Fibroblast of skin of abdomen (primary cell): ENCODE results near the gene ELL.

Source experiments
- DNase-seq: peaks from one replicate; pipeline ENCODE4 v3.0.0-alpha.2; 2013

The ELL gene

DNA sequence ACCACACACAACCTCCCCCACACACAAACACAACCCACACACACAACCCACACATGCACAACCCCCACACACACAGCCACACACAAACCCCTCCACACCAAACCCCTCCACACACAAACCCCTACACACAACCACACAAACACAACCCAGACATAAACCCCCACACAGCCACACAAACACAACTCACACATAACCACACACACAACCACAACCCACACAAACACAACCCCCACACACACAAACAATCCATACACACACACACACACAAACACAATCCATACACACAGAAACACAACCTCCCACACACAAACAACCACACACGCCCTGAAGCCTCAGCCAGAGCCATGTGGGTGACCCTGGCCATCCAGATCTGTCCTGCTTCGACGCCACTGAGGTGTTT lies 53.9 kb downstream of the ELL start:
- DNase-seq, result no peak

GRCh38 chr19:18466354-18466753 lies 55.5 kb downstream of the ELL start:
- DNase-seq, result no peak

- no peak for DNase-seq
Measured at GRCh38 chr19:18465964-18466339, 55.9 kb downstream of the ELL start.

DNA sequence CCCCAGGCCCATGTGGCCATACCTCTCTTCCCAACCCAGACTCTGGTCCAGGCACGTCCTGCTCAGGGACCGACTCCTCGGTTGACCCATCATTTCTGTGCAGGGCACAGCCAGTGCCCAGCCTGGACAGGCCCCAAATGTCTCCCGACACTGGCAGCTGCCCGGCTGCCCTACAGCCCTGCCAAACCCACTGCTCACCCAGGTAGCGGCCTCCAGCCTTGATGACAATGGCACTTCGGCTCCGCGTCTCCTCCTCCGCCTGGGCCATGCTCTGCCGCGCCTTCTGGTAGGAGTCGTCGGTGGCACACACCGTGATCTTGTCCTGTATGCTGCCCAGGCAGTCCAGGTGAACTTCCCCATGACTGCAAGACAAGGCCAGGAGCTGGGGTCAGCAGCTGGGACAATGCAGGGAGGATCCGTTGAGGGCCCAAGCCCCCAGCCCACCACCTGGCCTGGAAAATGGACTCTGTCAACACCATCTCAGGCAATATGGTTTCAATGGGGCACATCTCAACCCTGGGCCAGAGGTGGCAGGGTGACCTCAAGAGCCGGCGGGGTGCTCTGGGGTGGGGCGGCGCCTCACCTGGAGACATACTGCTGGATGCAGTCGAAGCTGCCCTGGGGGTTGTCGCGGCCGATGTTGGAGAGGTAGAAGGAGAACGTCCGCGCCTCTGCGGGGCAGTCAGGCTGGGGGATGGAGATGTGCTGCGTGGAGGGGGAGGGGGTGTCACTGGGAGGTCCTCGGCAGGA lies 56.5 kb downstream of the ELL start:
- DNase-seq, result no peak

DNA sequence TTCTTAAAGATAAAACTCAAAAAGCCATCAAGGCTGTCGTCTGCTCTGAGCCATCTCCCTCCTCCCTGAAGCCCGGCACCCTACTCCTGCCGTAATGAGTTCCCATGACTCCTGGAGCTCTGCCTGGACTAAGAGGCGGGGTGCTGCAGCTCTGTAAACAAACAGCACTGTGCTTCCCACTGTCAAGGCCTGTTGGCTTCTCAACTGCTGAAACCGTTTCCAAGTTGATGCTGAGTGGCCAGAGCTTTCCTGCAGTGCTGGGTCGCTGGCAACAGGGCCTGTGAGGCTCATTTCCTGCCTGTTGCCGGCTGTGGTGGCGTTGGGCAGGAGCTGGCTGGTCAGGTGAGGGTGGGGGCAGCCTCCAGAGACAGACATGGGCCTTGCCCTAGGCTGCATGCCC lies 57.2 kb downstream of the ELL start:
- no peak for DNase-seq

- DNase-seq, result no peak
Measured at GRCh38 chr19:18461471-18461870, 60.4 kb downstream of the ELL start.

GRCh38 chr19:18460900-18461299 lies 61.0 kb downstream of the ELL start:
- DNase-seq, result no peak

DNA sequence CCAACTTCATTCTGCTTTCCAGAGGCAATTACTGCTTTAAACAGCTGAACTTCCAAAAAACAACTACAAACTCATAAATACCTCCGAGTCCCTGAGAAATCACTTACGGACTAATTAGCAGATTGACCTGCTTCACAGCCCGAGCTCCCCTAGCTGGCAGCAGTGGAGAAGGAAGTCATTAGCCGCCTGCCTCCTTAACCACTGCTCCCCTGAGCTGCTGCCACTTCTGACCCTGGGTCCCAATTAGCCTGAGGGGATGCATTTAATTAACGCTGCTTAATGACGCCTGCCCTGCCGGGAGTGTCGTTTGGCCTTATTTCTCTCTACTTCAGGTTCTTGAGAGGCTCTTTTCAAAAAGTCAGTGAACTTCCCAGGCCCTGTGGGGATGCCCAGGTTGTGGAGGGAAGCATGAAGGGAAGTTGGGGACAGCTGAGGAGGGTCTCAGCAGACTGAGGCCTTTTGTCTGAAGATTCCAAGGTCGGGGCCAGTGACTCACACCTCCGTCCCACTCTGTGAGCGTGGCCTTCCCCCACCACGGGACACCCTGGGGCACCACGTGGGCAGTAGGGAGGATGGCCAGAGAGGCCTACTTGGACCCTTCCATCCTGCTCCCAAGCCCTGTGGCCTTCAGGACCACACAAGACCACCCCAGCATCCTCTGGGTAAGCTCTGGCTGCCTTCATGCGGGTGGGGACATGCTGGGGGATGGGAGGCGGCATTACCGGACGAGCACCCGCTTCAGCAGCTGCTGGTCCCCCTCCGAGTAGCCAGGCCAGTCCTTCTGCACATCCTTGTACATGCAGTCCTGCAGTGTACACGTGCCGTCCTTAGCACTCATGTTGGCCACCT lies 64.2 kb downstream of the ELL start:
- no peak for DNase-seq

GRCh38 chr19:18456974-18457373 lies 64.9 kb downstream of the ELL start:
- no peak for DNase-seq

DNA sequence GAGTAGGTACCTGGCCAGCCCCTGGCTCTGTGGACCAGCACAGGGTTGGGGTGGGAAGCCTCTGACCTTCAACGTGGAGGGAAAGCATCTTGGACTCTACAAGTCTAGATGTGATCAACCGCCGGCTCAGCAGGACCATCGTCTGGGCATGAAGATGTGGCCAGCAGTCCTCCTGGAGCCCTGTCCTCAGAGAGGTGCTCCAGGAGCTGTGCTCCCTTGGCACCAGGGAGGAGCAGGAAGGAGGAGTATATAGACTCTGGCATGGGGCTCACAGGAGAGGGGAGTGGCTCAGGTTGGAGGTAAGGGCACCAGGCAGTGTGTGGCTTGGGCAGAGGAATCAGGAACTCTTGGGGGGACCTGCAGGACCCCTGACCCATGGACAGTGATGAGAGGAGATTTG lies 65.6 kb downstream of the ELL start:
- no peak for DNase-seq

- DNase-seq, result no peak
Measured at GRCh38 chr19:18453269-18454024, 68.4 kb downstream of the ELL start.

- no peak for DNase-seq
Measured at GRCh38 chr19:18452386-18452785, 69.5 kb downstream of the ELL start.

DNA sequence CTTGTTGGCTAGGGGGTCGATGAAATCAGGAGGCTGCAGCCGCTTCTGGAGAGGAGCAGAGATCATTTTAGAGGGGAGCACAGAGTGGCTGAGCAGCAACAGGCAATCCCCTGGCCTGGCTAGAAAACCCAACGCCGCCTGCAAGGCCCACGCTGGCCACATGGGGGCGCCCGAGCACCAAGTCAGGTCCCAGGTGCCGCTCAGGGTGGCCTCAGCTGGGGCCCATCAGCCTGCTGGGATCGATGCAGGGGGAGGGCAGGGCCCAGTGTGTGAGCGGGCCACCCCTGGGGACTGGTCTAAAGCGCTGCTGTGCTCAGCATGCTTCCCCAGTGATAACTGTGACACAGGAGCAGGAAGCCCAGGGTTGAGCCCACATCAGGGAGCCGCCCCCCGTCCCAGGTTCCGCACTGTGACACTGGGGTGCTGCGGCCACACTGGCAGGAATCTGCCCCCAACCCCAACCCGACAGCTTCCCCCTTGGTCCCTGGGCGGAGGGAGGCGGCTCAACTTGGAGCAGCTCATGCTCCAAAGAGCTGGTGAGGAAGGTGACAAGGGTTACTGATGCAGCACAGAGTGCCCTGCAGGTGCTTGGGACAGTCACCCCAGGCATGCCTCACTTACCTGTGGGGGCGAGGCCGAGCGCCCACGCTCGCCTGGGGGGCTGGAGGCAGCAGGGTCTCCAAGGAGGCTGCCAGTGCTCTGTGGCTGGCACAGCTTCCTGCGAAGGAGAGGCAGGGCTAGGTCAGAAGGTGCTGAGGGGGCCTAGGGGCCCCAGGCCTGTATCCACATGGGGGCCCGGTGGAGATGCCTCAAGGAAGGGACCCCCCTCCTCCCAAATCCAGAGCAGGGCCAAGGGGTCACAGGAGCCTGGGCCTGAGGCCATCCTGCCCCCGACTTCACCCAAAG lies 70.7 kb downstream of the ELL start:
- peak; percentile 71 for DNase-seq

DNA sequence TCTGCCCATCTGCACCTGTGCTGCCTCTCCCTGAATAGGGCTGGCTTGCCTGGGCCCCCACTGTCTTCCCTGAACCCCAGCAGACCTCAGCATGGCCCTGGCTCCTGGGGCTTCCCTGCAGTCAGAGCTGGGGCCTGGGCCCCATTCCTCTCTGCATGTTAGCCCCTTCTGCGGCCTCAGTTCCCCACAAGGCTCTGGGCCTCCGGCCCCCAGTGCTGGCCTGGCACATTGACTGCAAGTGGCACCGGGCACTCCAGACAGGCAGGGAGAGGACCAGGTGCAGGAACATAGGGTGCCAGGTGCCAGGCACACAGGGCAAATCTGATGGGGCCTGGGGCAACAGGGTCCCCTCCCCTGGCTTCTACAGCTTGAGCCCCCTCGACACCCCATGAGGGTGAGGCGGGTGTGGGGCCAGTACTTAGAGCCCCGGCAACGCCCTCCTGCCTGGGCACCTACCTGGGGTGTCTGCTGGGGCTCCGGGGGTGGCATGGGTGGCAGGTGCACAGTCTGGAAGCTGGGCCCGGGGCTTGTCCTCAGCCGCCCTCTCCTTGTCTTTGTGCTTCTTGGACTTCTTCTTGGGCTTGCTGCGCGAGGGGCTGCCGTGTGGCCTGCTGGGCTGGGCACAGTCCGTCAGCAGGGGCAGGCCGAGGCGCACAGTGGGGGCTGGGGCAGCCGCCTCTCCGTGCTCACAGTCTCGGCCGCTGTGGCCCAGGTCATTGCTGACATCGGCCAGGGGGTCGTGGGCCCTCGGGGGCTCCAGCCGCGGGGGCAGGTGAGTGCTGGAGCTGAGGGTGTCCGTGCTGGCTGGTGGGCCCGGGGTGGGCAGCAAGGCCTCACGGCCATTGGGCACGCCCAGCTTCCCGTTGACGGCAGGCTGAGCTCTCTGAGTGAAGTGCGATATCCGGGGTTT lies 71.6 kb downstream of the ELL start:
- no peak for DNase-seq

DNA sequence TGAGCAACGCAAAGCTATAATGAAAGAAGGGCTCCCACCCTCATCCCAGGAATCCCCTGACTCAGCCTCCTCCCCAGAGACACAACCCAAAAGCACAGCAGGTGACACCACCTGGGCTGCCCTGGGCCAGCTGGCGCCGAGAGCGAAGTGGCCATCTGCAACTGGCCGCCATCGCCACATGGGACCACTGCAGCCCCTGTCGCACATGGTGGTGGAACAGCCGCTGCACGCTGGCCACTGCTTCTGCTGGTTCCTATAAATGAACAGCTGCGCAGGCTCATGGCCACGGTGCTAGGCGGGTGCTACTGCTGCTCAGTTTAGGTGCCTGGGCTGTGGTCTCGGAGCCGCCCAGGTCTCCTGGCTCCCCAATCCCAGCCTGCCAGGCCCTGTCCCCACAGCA lies 72.3 kb downstream of the ELL start:
- no peak for DNase-seq

GRCh38 chr19:18446811-18447359 lies 75.0 kb downstream of the ELL start:
- no peak for DNase-seq

GRCh38 chr19:18446145-18446810 lies 75.6 kb downstream of the ELL start:
- DNase-seq, result no peak

DNA sequence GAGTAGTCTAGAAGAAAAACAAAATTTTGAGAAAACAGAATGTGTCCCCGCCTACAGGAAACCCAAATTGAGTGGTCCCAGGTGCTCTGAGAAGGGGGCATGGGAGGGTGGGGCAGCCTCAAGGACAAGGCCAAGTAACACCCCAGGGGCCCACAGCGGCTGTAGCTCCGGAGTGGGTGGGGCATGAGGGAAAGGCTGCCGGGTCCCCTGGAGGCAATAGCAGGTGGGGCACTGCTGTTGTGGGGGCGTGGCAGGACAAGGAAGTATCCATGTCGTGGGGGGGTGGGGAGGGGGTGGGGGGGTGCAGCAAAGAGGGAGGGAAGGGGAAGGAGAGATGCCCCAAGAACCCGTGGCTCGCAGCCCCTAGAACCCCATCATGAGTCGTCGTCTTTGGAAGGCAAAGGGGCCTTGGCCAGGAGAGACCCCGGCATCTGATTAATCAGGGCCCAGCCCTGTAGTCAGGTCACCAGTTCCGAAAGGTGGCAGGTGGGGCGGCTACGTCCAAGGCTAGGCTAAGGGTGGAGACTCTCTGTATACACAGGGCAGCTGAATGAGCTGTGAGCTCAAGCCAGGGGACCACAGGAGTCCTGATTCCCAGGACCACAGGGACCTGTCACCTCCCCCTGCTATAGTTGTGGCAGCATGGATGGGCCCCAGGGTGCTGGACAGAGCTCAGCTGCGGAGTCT lies 76.5 kb downstream of the ELL start:
- no peak for DNase-seq

GRCh38 chr19:18444513-18444912 lies 77.4 kb downstream of the ELL start:
- no peak for DNase-seq

- DNase-seq, result no peak
Measured at GRCh38 chr19:18443831-18444230, 78.0 kb downstream of the ELL start.
